Activated naive CD4-positive, alpha-beta T cell treated with anti-CD3 and anti-CD28 coated beads, Interleukin-2, amount 50 U/mL, for 16 hours (primary cell): ENCODE data around the gene KDM6B.
"Not testable (repeated sequence)": the region's sequence is repeated elsewhere in the genome, so short reads cannot be mapped to it uniquely, and the experiment has no call there.

ENCODE experiments used
- DNase-seq: peaks from one replicate; pipeline ENCODE4 v3.0.0-alpha.2; 2020

KDM6B gene

GRCh38 chr17:7833795-7834541 is at the start of gene KDM6B:
Gene KDM6B (plus strand): TSS chr17:7834217. CDS start chr17:7845555, 11,338 bp downstream.
- peak; percentile 88 for DNase-seq

- DNase-seq: no peak
These were observed 47.2 kb upstream of the KDM6B start for GRCh38 chr17:7786866-7787265.

- no peak for DNase-seq
These were observed 44.9 kb upstream of the KDM6B start for GRCh38 chr17:7789131-7789530.

GRCh38 chr17:7790150-7790549 is 43.9 kb upstream of the KDM6B start:
- DNase-seq: no peak

- no peak for DNase-seq
These were observed 41.4 kb upstream of the KDM6B start for GRCh38 chr17:7792611-7793010.

- no peak for DNase-seq
These were observed 39.8 kb upstream of the KDM6B start for GRCh38 chr17:7794075-7794663.

- no peak for DNase-seq
These were observed 36.0 kb upstream of the KDM6B start for GRCh38 chr17:7797976-7798375.

GRCh38 chr17:7798839-7799238 is 35.2 kb upstream of the KDM6B start:
- no peak for DNase-seq

GRCh38 chr17:7803981-7804380 is 30.0 kb upstream of the KDM6B start:
- DNase-seq: no peak

GRCh38 chr17:7806587-7806986 is 27.4 kb upstream of the KDM6B start:
- no peak for DNase-seq

GRCh38 chr17:7807206-7807605 is 26.8 kb upstream of the KDM6B start:
- no peak for DNase-seq

GRCh38 chr17:7809086-7809790 is 24.8 kb upstream of the KDM6B start:
- DNase-seq: no peak

- DNase-seq: not testable (repeated sequence)
These were observed 24.1 kb upstream of the KDM6B start for GRCh38 chr17:7809791-7810343.

GRCh38 chr17:7811251-7811650 is 22.8 kb upstream of the KDM6B start:
- DNase-seq: no peak

- no peak for DNase-seq
These were observed 19.0 kb upstream of the KDM6B start for GRCh38 chr17:7814969-7815368.

- DNase-seq: no peak
These were observed 16.9 kb upstream of the KDM6B start for GRCh38 chr17:7816926-7817642.

- no peak for DNase-seq
These were observed 16.4 kb upstream of the KDM6B start for GRCh38 chr17:7817643-7817964.

GRCh38 chr17:7818026-7818425 is 16.0 kb upstream of the KDM6B start:
- no peak for DNase-seq

GRCh38 chr17:7818746-7819645 is 15.0 kb upstream of the KDM6B start:
- no peak for DNase-seq

GRCh38 chr17:7820231-7820630 is 13.8 kb upstream of the KDM6B start:
- no peak for DNase-seq

GRCh38 chr17:7822126-7822525 is 11.9 kb upstream of the KDM6B start:
- no peak for DNase-seq

GRCh38 chr17:7823581-7824001 is 10.4 kb upstream of the KDM6B start:
- no peak for DNase-seq
